SU-DHL-6 (cell line): ENCODE data around the gene KCTD7.
"Not testable (repeated sequence)": the region's sequence is repeated elsewhere in the genome, so short reads cannot be mapped to it uniquely, and the experiment has no call there.

Source experiments
- H2AFZ ChIP-seq: fragments of 200-600 bp; sonication (generic); 2 replicates; pipeline ENCODE4 v1.6.1; 2014; ENCODE audit warnings: low read depth, mild to moderate bottlenecking, moderate library complexity, mixed read lengths, antibody characterized with exemption, low read length; ENCODE audit not compliant: severe bottlenecking
- H3F3A ChIP-seq: fragments of 200-600 bp; shearing (Covaris generic); 2 replicates; pipeline ENCODE4 v1.6.0; 2016; ENCODE audit warnings: antibody characterized with exemption, mild to moderate bottlenecking; ENCODE audit not compliant: insufficient read depth
- H3K27ac ChIP-seq: fragments of 200-600 bp; sonication (generic); 2 replicates; pipeline ENCODE4 v1.5.1; 2016; ENCODE audit warnings: low read depth, mild to moderate bottlenecking, low read length, moderate library complexity, mixed read lengths
- H3K27me3 ChIP-seq: fragments of 200-600 bp; sonication (generic), shearing (Covaris generic); 2 replicates; pipeline ENCODE4 v1.6.0; 2014; ENCODE audit warnings: mild to moderate bottlenecking, low read length
- H3K36me3 ChIP-seq: fragments of 200-600 bp; sonication (generic); 2 replicates; pipeline ENCODE4 v1.6.1; 2014; ENCODE audit warnings: mild to moderate bottlenecking, low read length, mixed read lengths
- H3K4me2 ChIP-seq: fragments of 300-600, 200-600 bp; shearing (Covaris generic), sonication (generic); 2 replicates; pipeline ENCODE4 v1.6.0; 2014; ENCODE audit warnings: low read length, low read depth, mild to moderate bottlenecking; ENCODE audit not compliant: poor library complexity, severe bottlenecking
- H3K4me3 ChIP-seq: fragments of 200-600 bp; sonication (generic); 2 replicates; pipeline ENCODE4 v1.5.1; 2014; ENCODE audit warnings: antibody characterized with exemption, low read length, mild to moderate bottlenecking, mixed read lengths; ENCODE audit not compliant: insufficient read depth, poor library complexity, severe bottlenecking
- H3K79me2 ChIP-seq: fragments of 200-600 bp; sonication (generic); 2 replicates; pipeline ENCODE4 v1.6.1; 2014; ENCODE audit warnings: mild to moderate bottlenecking, low read length, moderate library complexity; ENCODE audit not compliant: insufficient read depth
- H3K9ac ChIP-seq: fragments of 200-600 bp; sonication (generic); 2 replicates; pipeline ENCODE4 v1.7.0; 2014; ENCODE audit warnings: mild to moderate bottlenecking, low read length
- H3K9me2 ChIP-seq: fragments of 200-600 bp; sonication (generic); replicated peaks from 2 replicates; pipeline ENCODE4 v1.6.1; 2014; ENCODE audit warnings: low read length; ENCODE audit not compliant: insufficient read depth
- H3K9me3 ChIP-seq: fragments of 200-600 bp; sonication (generic); 2 replicates; pipeline ENCODE4 v1.6.1; 2014; ENCODE audit warnings: low read length, mixed read lengths; ENCODE audit not compliant: insufficient read depth
- H4K20me1 ChIP-seq: fragments of 200-600 bp; sonication (generic); 2 replicates; pipeline ENCODE4 v1.6.1; 2014; ENCODE audit warnings: low read depth, mild to moderate bottlenecking, antibody characterized with exemption, low read length, moderate library complexity, mixed read lengths
- CTCF ChIP-seq: fragments of 200-600 bp; sonication (generic); IDR thresholded peaks from one replicate; pipeline ENCODE4 v1.5.1; 2017; ENCODE audit warnings: antibody characterized with exemption, mild to moderate bottlenecking, low read length, moderate library complexity; ENCODE audit not compliant: insufficient read depth, poor library complexity, severe bottlenecking
- EZH2phosphoT487 ChIP-seq: fragments of 200-600 bp; sonication (generic), shearing (Covaris generic); conservative IDR thresholded peaks from 2 replicates; pipeline ENCODE4 v1.6.1; 2018; ENCODE audit warnings: mild to moderate bottlenecking, antibody characterized with exemption, low read length, moderate library complexity, mixed read lengths

Gene KCTD7

DNA sequence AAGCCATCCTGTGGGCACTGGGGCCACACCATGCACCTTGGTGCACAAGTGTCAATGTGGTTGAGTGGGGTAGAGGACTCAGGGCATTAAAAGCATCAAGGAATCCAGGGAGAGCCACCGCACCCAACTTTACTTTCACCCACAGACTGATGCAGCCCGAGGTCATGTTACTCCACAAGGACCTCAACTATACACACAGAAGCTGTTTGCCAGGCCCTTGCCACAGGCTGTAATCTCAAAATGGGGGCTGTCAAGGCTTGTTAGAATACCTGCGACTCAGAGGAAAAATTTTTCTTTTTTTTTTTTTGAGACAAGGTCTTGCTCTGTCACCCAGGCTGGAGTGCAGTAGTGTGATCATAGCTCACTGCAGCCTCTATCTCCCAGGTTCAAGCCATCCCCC is 26.5 kb upstream of the KCTD7 start:
- Histone ChIP-seq H3K36me3 (no peaks in the 10 kb centered on the region), H4K20me1 (no peaks in the 10 kb centered on the region), H3K9me3 (no peaks in the 10 kb centered on the region), H3K9ac (no peak overlapping the region), H2AFZ (no peak overlapping the region), H3F3A (no peaks in the 10 kb centered on the region), H3K4me3 (no peak overlapping the region), H3K27ac (no peak overlapping the region), H3K9me2 (no peaks in the 10 kb centered on the region), H3K79me2 (no peaks in the 10 kb centered on the region), H3K4me2 (no peak overlapping the region), H3K27me3 (no peaks in the 10 kb centered on the region)
- TF ChIP-seq EZH2phosphoT487 (no peak), CTCF (no peak)

DNA sequence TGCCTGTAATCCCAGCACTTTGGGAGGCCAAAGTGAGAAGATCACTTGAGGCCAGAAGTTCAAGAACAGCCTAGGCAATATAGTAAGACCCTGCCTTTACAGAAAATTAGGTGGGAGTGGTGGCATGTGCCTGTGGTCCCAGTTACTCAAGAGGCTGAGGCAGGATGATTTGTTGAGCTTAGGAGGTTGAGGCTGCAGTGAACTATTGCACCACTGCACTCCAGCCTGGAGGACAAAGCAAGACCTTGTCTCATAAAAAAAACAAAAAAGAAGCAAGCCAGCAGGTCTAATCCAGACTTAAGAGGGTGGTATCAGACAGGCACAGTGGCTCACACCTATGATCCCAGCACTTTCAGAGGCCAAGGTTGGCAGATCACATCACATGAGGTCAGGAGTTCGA is 24.5 kb upstream of the KCTD7 start:
- no peak overlapping the region for H3K4me3 ChIP-seq
- H3F3A ChIP-seq, result no peaks in the 10 kb centered on the region
- no peaks in the 10 kb centered on the region for H3K27me3 ChIP-seq
- H3K9me3 ChIP-seq, result no peaks in the 10 kb centered on the region
- no peak overlapping the region for H3K4me2 ChIP-seq
- H3K9me2 ChIP-seq, result no peaks in the 10 kb centered on the region
- TF ChIP-seq EZH2phosphoT487, result no peak
- no peak for TF ChIP-seq CTCF
- no peaks in the 10 kb centered on the region for H3K36me3 ChIP-seq
- no peak overlapping the region for H3K27ac ChIP-seq
- no peak overlapping the region for H2AFZ ChIP-seq
- no peaks in the 10 kb centered on the region for H4K20me1 ChIP-seq
- H3K79me2 ChIP-seq, result no peaks in the 10 kb centered on the region
- H3K9ac ChIP-seq, result no peak overlapping the region

DNA sequence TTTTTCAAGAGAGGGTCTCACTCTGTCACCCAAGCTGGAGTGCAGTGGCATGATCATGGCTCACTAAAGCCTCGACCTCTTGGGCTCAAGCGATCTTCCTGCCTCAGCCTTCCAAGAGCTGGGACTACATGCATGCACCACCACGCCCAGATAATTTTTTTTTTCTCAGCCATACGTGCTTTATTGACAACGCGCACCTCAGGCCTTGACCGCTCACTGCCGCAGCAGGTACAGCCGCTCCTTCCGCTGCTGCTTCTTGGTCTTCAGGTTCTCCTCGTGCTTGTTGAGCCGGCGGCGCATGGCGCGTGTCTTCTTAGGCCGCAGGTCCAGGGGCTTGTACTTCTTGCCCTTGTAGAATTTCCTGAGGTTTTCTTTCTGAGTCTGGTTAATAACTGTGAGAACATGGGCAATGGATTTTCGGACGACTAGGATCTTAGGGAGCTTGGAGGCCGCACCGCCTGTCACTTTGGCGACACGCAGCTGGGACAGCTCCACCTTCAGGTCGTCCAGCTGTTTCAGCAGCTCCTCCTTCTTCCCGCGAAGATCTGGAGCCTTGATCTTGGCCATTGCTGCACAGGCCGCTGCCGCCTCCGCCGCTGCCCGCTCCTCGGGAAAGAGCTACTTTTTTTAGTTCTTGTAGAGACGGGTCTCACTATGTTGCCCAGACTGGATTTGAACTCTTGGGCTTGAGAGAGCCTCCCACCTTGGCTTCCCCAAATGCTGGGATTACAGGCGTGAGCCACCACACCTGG is 22.0 kb upstream of the KCTD7 start:
- H3K27ac ChIP-seq, H3K9me3 ChIP-seq, H2AFZ ChIP-seq, H3K36me3 ChIP-seq, H4K20me1 ChIP-seq, H3F3A ChIP-seq, H3K9me2 ChIP-seq, H3K4me3 ChIP-seq, H3K79me2 ChIP-seq, H3K4me2 ChIP-seq, H3K27me3 ChIP-seq, H3K9ac ChIP-seq: not testable (repeated sequence)

DNA sequence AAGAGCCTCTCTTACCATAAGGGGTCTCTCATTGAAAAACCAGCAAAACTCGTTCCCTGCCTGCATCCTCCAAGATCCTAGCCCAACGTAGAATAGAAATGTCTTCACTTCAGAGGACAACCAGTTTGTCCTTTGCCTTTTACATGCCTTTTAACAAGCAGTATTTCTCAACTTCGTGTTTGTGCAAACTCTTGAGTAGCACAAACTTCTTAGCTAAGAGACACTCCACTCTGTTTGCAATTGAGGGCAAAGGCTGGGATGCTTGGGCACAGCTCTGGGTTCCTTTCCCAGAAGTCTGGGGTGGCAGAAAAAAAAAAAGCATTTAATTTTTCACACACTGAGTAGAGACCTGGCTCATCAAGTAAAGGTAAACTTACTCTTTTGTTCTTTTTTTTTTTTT is 19.5 kb upstream of the KCTD7 start:
- no peaks in the 10 kb centered on the region for H3K36me3 ChIP-seq
- H3K4me3 ChIP-seq, result no peak overlapping the region
- H3K9me3 ChIP-seq, result no peaks in the 10 kb centered on the region
- no peak overlapping the region for H2AFZ ChIP-seq
- H4K20me1 ChIP-seq, result no peaks in the 10 kb centered on the region
- H3K9ac ChIP-seq, result no peak overlapping the region
- no peaks in the 10 kb centered on the region for H3F3A ChIP-seq
- H3K4me2 ChIP-seq, result no peak overlapping the region
- no peaks in the 10 kb centered on the region for H3K79me2 ChIP-seq
- H3K27me3 ChIP-seq, result no peaks in the 10 kb centered on the region
- H3K27ac ChIP-seq, result no peak overlapping the region
- H3K9me2 ChIP-seq, result no peaks in the 10 kb centered on the region
- TF ChIP-seq EZH2phosphoT487, result no peak
- TF ChIP-seq CTCF, result no peak

GRCh38 chr7:66614596-66614995 is 14.1 kb upstream of the KCTD7 start:
- H3K9me2 ChIP-seq, result not testable (repeated sequence)

More at GRCh38 chr7:66614596-66614995, 14.1 kb upstream of the KCTD7 start:
- H3K27me3 ChIP-seq, H3K4me2 ChIP-seq, H3K79me2 ChIP-seq, H3K27ac ChIP-seq, H4K20me1 ChIP-seq, H3K4me3 ChIP-seq, H2AFZ ChIP-seq, H3F3A ChIP-seq, H3K9me3 ChIP-seq, H3K9ac ChIP-seq, H3K36me3 ChIP-seq: not testable (repeated sequence)
